ENCODE measurements around the gene IRGC. TPM values are rescaled to one million over a fixed set of nuclear protein-coding genes. Genes with fewer than 3 reads are reported as not detected.

Gene IRGC
- total RNA-seq, 1 experiment from 2014 or later = not detected

- DNase-seq = no peak
- H3K27me3 Mint-ChIP-seq (ENCODE audit: low read depth) = peaks cover 14% of the 10 kb centered on the region
- H3K14ac ChIP-seq (ENCODE audit: insufficient read depth, low read length) = no peak overlapping the region
These were observed 8.6 kb upstream of the IRGC start for GRCh38 chr19:43707158-43707712.

More at GRCh38 chr19:43707158-43707712, 8.6 kb upstream of the IRGC start:
- Histone ChIP-seq H4K20me1 (ENCODE audit: control insufficient read depth, insufficient read depth, insufficient read length) (no peaks in the 10 kb centered on the region), H3K4me1 (ENCODE audit: insufficient read depth, low read length) (no peaks in the 10 kb centered on the region; the same call in 1 of the 2 replicates), H2BK120ac (ENCODE audit: low read depth, low read length, poor library complexity, severe bottlenecking) (no peak overlapping the region), H2AFZ (ENCODE audit: low read length) (no peak overlapping the region), H3K9me3 (ENCODE audit: control insufficient read depth, low read depth, low read length) (no peaks in the 10 kb centered on the region), H3T11ph (ENCODE audit: low read length) (no peak overlapping the region), H4K91ac (ENCODE audit: insufficient read length, low read depth, low read length) (no peak overlapping the region), H3K23me2 (ENCODE audit: insufficient read length, low read depth, low read length, poor library complexity, severe bottlenecking) (no peaks in the 10 kb centered on the region), H3K27ac (ENCODE audit: insufficient read length, low read depth, low read length) (no peak overlapping the region), H3K4ac (ENCODE audit: low read depth, low read length) (no peak overlapping the region), H3K79me1 (ENCODE audit: insufficient read depth, low read depth, low read length, poor library complexity, severe bottlenecking) (no peaks in the 10 kb centered on the region), H2BK20ac (ENCODE audit: low read depth, low read length, poor library complexity, severe bottlenecking) (no peak overlapping the region), H2AK5ac (ENCODE audit: insufficient read length, low read length) (no peak overlapping the region), H3K23ac (ENCODE audit: insufficient read length, low read depth, low read length) (no peak overlapping the region), H3K4me2 (ENCODE audit: insufficient read depth, insufficient read length, low read length) (no peak overlapping the region), H4K5ac (ENCODE audit: insufficient read length, low read depth, low read length) (no peak overlapping the region), H2BK12ac (ENCODE audit: insufficient read length, low read depth, low read length) (no peak overlapping the region), H2BK15ac (ENCODE audit: low read depth, low read length) (no peak overlapping the region), H3K18ac (ENCODE audit: insufficient read length, low read depth, low read length) (no peak overlapping the region), H3K27me3 (ENCODE audit: insufficient read depth, low read length) (no peaks in the 10 kb centered on the region), H3K56ac (ENCODE audit: insufficient read length, low read depth, low read length) (no peak overlapping the region), H3K79me2 (ENCODE audit: insufficient read depth, low read length) (no peaks in the 10 kb centered on the region), H4K8ac (replicated peaks; ENCODE audit: insufficient read length, low read depth, low read length) (no peak overlapping the region), H2BK5ac (ENCODE audit: insufficient read length, low read length) (no peak overlapping the region), H3K9ac (ENCODE audit: extremely low read depth, insufficient read length, low read length) (no peak overlapping the region)
- Mint-ChIP-seq H3K4me1 (peaks cover 4 to 8% of the 10 kb centered on the region in 2 experiments; a peak in 3 of 4 replicates), H3K9me3 (peaks cover 10 to 11% of the 10 kb centered on the region in 2 experiments), H3K4me3 (no peak overlapping the region), H3K27ac (no peak overlapping the region), H3K36me3 (ENCODE audit: insufficient read depth in 1 of 3, low read depth in 3 of 3) (peaks cover 0 to 8% (median 2%) of the 10 kb centered on the region in 3 experiments; a peak in 4 of 7 replicates)
- TF ChIP-seq CTCF (conservative IDR thresholded peaks at IDR 0.05) = no peak
- no CpG with 5 or more reads among the region's 13 CpGs for WGBS (ENCODE audit: extremely low coverage, insufficient read length, low lambda C conversion rate)

Data from H9 (cell line).